MV-4-11 (cell line): ENCODE data around the gene SLC5A1.
"Not testable (repeated sequence)": the region's sequence is repeated elsewhere in the genome, so short reads cannot be mapped to it uniquely, and the experiment has no call there.

Experiments
- DNase-seq: peaks from one replicate; lab custom pipeline; 2025; lab: John Stamatoyannopoulos, UW

SLC5A1 gene

GRCh38 chr22:32088084-32088483 is 45.0 kb downstream of the SLC5A1 start:
- no peak for DNase-seq

GRCh38 chr22:32097018-32097417 is 54.0 kb downstream of the SLC5A1 start:
- DNase-seq = no peak

GRCh38 chr22:32097881-32098499 is 54.9 kb downstream of the SLC5A1 start:
- DNase-seq = no peak

- no peak for DNase-seq
Measured at GRCh38 chr22:32100711-32101110, 57.6 kb downstream of the SLC5A1 start.

GRCh38 chr22:32103658-32104315 is 60.7 kb downstream of the SLC5A1 start:
- no peak for DNase-seq

- DNase-seq = peak; percentile 14
Measured at GRCh38 chr22:32106930-32107329, 63.9 kb downstream of the SLC5A1 start.

- no peak for DNase-seq
Measured at GRCh38 chr22:32112380-32112779, 69.3 kb downstream of the SLC5A1 start.

- DNase-seq = no peak
Measured at GRCh38 chr22:32119568-32120235, 76.6 kb downstream of the SLC5A1 start.

- DNase-seq = no peak
Measured at GRCh38 chr22:32120603-32121002, 77.5 kb downstream of the SLC5A1 start.

GRCh38 chr22:32122899-32123298 is 79.8 kb downstream of the SLC5A1 start:
- DNase-seq = no peak

- DNase-seq = no peak
Measured at GRCh38 chr22:32123657-32124056, 80.6 kb downstream of the SLC5A1 start.

- no peak for DNase-seq
Measured at GRCh38 chr22:32127904-32128303, 84.8 kb downstream of the SLC5A1 start.

GRCh38 chr22:32130464-32130863 is 87.4 kb downstream of the SLC5A1 start:
- DNase-seq = peak; percentile 6

- DNase-seq = no peak
Measured at GRCh38 chr22:32132126-32132525, 89.1 kb downstream of the SLC5A1 start.

GRCh38 chr22:32132783-32133182 is 89.7 kb downstream of the SLC5A1 start:
- no peak for DNase-seq

GRCh38 chr22:32134796-32135195 is 91.7 kb downstream of the SLC5A1 start:
- DNase-seq = not testable (repeated sequence)

- DNase-seq = not testable (repeated sequence)
Measured at GRCh38 chr22:32135958-32136357, 92.9 kb downstream of the SLC5A1 start.

- not testable (repeated sequence) for DNase-seq
Measured at GRCh38 chr22:32136881-32137280, 93.8 kb downstream of the SLC5A1 start.

- DNase-seq = peak; percentile 60
Measured at GRCh38 chr22:32137731-32138324, 94.8 kb downstream of the SLC5A1 start.

GRCh38 chr22:32138576-32138975 is 95.5 kb downstream of the SLC5A1 start:
- DNase-seq = not testable (repeated sequence)

- DNase-seq = peak; percentile 44
Measured at GRCh38 chr22:32140688-32141087, 97.6 kb downstream of the SLC5A1 start.

- no peak for DNase-seq
Measured at GRCh38 chr22:32142600-32142999, 99.5 kb downstream of the SLC5A1 start.
